OCI-LY3 (cell line): ENCODE measurements around the gene SORCS3.

Experiments
- EZH2phosphoT487 ChIP-seq: fragments of 200-600 bp; shearing (Covaris generic); IDR thresholded peaks from 2 replicates; pipeline ENCODE4 v1.6.1; 2018; ENCODE audit warnings: antibody characterized with exemption, mixed run types, low read depth
- TF ChIP-seq, protein P1 (sequence below): fragments of 200-600, 300-600 bp; sonication (generic); IDR thresholded peaks from 2 replicates; pipeline ENCODE4 v1.5.1; 2014; ENCODE audit warnings: antibody characterized with exemption, low read length, low read depth

DNA sequence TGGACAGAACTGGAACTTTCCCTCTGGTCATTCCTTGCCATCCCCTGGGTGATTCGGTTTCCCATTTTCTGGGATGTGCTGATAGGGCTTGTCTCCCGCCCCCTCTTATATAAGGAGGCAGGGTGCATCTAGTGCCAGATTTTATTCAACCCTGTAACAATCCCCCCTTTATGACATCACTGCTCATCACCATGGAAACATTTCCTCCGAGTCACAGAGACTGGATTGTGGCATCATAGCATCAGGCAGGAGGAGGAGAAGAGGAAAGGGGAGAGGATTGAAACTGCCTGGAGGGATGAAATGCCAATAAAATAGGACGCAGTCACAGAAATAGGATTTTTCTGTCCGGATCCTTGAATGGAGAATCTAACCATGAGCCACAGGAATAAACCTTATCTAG is 25.0 kb downstream of the SORCS3 start:
- TF ChIP-seq, protein P1, sequence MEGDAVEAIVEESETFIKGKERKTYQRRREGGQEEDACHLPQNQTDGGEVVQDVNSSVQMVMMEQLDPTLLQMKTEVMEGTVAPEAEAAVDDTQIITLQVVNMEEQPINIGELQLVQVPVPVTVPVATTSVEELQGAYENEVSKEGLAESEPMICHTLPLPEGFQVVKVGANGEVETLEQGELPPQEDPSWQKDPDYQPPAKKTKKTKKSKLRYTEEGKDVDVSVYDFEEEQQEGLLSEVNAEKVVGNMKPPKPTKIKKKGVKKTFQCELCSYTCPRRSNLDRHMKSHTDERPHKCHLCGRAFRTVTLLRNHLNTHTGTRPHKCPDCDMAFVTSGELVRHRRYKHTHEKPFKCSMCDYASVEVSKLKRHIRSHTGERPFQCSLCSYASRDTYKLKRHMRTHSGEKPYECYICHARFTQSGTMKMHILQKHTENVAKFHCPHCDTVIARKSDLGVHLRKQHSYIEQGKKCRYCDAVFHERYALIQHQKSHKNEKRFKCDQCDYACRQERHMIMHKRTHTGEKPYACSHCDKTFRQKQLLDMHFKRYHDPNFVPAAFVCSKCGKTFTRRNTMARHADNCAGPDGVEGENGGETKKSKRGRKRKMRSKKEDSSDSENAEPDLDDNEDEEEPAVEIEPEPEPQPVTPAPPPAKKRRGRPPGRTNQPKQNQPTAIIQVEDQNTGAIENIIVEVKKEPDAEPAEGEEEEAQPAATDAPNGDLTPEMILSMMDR, result no peak
- no peak for TF ChIP-seq EZH2phosphoT487
